Activated CD4-positive, alpha-beta T cell treated with anti-CD3 and anti-CD28 coated beads for 36 hours (primary cell): Measurements from ENCODE around the gene RPLP1. TPM values are rescaled to one million over a fixed set of nuclear protein-coding genes. Genes with fewer than 3 reads are reported as not detected.
A peak's percentile ranks its signal among the peaks of the same experiment; 100 is the strongest.

ENCODE experiments used
- ATAC-seq: fragments of 200-7000 bp; cut with Tn5 transposase; one replicate; pipeline ENCODE4 v1.10.0; 2021; ENCODE audit warnings: mild to moderate bottlenecking, moderate library complexity
- CTCF ChIA-PET: fragments of 350-600 bp; sonication (Branson Sonifier 250); formaldehyde crosslinking; loops from one replicate; lab custom pipeline; 2021; ENCODE audit warnings: antibody characterized with exemption; lab: Charles Lee
- POLR2A ChIA-PET: fragments of 350-600 bp; sonication (Branson Sonifier 250); formaldehyde crosslinking; loops from one replicate; lab custom pipeline; 2021; ENCODE audit warnings: antibody characterized with exemption, inconsistent platforms; lab: Charles Lee
- DNase-seq: peaks from one replicate; pipeline ENCODE4 v3.0.0-alpha.2; 2020
- H3K27ac Mint-ChIP-seq: one replicate; pipeline ENCODE4 v1.8.0; 2021; ENCODE audit warnings: mixed read lengths
- H3K27me3 Mint-ChIP-seq: one replicate; pipeline ENCODE4 v1.8.0; 2021; ENCODE audit warnings: mixed read lengths
- H3K36me3 Mint-ChIP-seq: one replicate; pipeline ENCODE4 v1.8.0; 2021; ENCODE audit warnings: low read depth, mixed read lengths
- H3K4me1 Mint-ChIP-seq: one replicate; pipeline ENCODE4 v1.8.0; 2021; ENCODE audit warnings: mixed read lengths
- H3K4me3 Mint-ChIP-seq: one replicate; pipeline ENCODE4 v1.8.0; 2021; ENCODE audit warnings: mild to moderate bottlenecking, moderate library complexity, mixed read lengths
- H3K9me3 Mint-ChIP-seq: one replicate; pipeline ENCODE4 v1.8.0; 2021; ENCODE audit warnings: low read depth, mixed read lengths
- intact Hi-C, 2 experiments: fragments of 100-400 bp; cut with DNase I in 1 of 2; cut with micrococcal nuclease in 1 of 2; formaldehyde crosslinking; loops; one replicate each; pipeline versions ENCODE4 v1.14.2 to v1.15.1; 2022 to 2024; cut with DNase I, micrococcal nuclease
- total RNA-seq, 2 experiments: library from RNA; stranded (reverse); gene quantifications; one replicate each; pipeline ENCODE4 v1.2.3, GENCODE V29; 2021

RPLP1 gene
- total RNA-seq, 2 experiments from 2014 or later, result 1,576 to 2,330 TPM

GRCh38 chr15:69478259-69478781 lies 25.7 kb downstream of the RPLP1 start:
- peak; percentile 77 for DNase-seq
- Mint-ChIP-seq H3K4me1 (peaks cover 5% of the 10 kb centered on the region), H3K27ac (no peak overlapping the region), H3K4me3 (no peak overlapping the region), H3K27me3 (peaks cover 2% of the 10 kb centered on the region), H3K9me3 (peaks cover 4% of the 10 kb centered on the region), H3K36me3 (peaks cover 2% of the 10 kb centered on the region)
- no peak for ATAC-seq
- intact Hi-C loops, result loop anchor here in 1 of 2 experiments (1.0 to 10.0 kb wide), 3 partner anchors 1107 to 1964 kb away; no protein-coding TSS in a partner anchor
- POLR2A ChIA-PET, result no interaction called here
- CTCF ChIA-PET, result interaction anchor here (0.5 to 1.8 kb wide), 16 partner anchors 16 to 1262 kb away, joined by 3 to 10 read pairs (median 3); no protein-coding TSS in a partner anchor

- peaks cover 2% of the 10 kb centered on the region for H3K27me3 Mint-ChIP-seq
- H3K36me3 Mint-ChIP-seq, result peaks cover 2% of the 10 kb centered on the region
- no peak overlapping the region for H3K27ac Mint-ChIP-seq
- ChIA-PET POLR2A (no interaction called here), CTCF (interaction anchor here (0.6 to 1.6 kb wide), 11 partner anchors 12 to 1415 kb away, joined by 3 to 6 read pairs (median 3); no protein-coding TSS in a partner anchor)
- ATAC-seq (no peak), DNase-seq (no peak)
- H3K4me3 Mint-ChIP-seq, result no peak overlapping the region
- H3K4me1 Mint-ChIP-seq, result peaks cover 5% of the 10 kb centered on the region
- peaks cover 4% of the 10 kb centered on the region for H3K9me3 Mint-ChIP-seq
- intact Hi-C loops, result loop anchor here in 1 of 2 experiments (5.0 to 10.0 kb wide), 2 partner anchors 1246 to 1963 kb away; no protein-coding TSS in a partner anchor
Observed at GRCh38 chr15:69479081-69479480, 26.5 kb downstream of the RPLP1 start.

GRCh38 chr15:69479971-69480370 lies 27.4 kb downstream of the RPLP1 start:
- Mint-ChIP-seq H3K27me3 (peaks cover 2% of the 10 kb centered on the region), H3K9me3 (peaks cover 4% of the 10 kb centered on the region), H3K36me3 (peaks cover 2% of the 10 kb centered on the region), H3K4me3 (no peak overlapping the region), H3K27ac (no peak overlapping the region), H3K4me1 (peaks cover 5% of the 10 kb centered on the region)
- ATAC-seq, result no peak
- ChIA-PET POLR2A (no interaction called here), CTCF (interaction anchor here (0.7 to 1.6 kb wide), 5 partner anchors 26 to 1008 kb away, joined by 3 to 6 read pairs (median 3); no protein-coding TSS in a partner anchor)
- intact Hi-C loops, result loop anchor here in 1 of 2 experiments (5.0 to 10.0 kb wide), 2 partner anchors 1245 to 1962 kb away; no protein-coding TSS in a partner anchor
- no peak for DNase-seq

GRCh38 chr15:69480932-69481331 lies 28.3 kb downstream of the RPLP1 start:
- peaks cover 2% of the 10 kb centered on the region for H3K27me3 Mint-ChIP-seq
- ChIA-PET POLR2A (no interaction called here), CTCF (no interaction called here)
- DNase-seq (no peak), ATAC-seq (no peak)
- intact Hi-C loops, result no loop called here
- H3K9me3 Mint-ChIP-seq, result peaks cover 6% of the 10 kb centered on the region
- no peak overlapping the region for H3K27ac Mint-ChIP-seq
- peaks cover 2% of the 10 kb centered on the region for H3K36me3 Mint-ChIP-seq
- H3K4me1 Mint-ChIP-seq, result peaks cover 5% of the 10 kb centered on the region
- H3K4me3 Mint-ChIP-seq, result no peak overlapping the region

GRCh38 chr15:69482686-69483256 lies 30.2 kb downstream of the RPLP1 start:
- CTCF ChIA-PET, result no interaction called here
- POLR2A ChIA-PET, result no interaction called here
- Mint-ChIP-seq H3K36me3 (peaks cover 2% of the 10 kb centered on the region), H3K9me3 (peaks cover 6% of the 10 kb centered on the region), H3K4me1 (peaks cover 5% of the 10 kb centered on the region), H3K27me3 (peaks cover 2% of the 10 kb centered on the region), H3K27ac (no peak overlapping the region), H3K4me3 (no peak overlapping the region)
- intact Hi-C loops, result no loop called here
- DNase-seq (no peak), ATAC-seq (no peak)

GRCh38 chr15:69484837-69485236 lies 32.2 kb downstream of the RPLP1 start:
- no peaks in the 10 kb centered on the region for H3K36me3 Mint-ChIP-seq
- H3K4me1 Mint-ChIP-seq, result peaks cover 5% of the 10 kb centered on the region
- H3K27me3 Mint-ChIP-seq, result no peaks in the 10 kb centered on the region
- ChIA-PET POLR2A (no interaction called here), CTCF (interaction anchor here (0.6 to 1.2 kb wide), 3 partner anchors 9 to 19 kb away, joined by 3 to 4 read pairs (median 3); no protein-coding TSS in a partner anchor)
- no peak overlapping the region for H3K4me3 Mint-ChIP-seq
- DNase-seq (no peak), ATAC-seq (no peak)
- no peak overlapping the region for H3K27ac Mint-ChIP-seq
- H3K9me3 Mint-ChIP-seq, result peaks cover 2% of the 10 kb centered on the region
- intact Hi-C loops, result no loop called here

- peaks cover 2% of the 10 kb centered on the region for H3K9me3 Mint-ChIP-seq
- CTCF ChIA-PET, result interaction anchor here (1.0 kb wide), 1 partner anchor 11 kb away, joined by 3 read pairs; no protein-coding TSS in a partner anchor
- no peak overlapping the region for H3K27ac Mint-ChIP-seq
- DNase-seq, result no peak
- no peak overlapping the region for H3K4me3 Mint-ChIP-seq
- POLR2A ChIA-PET, result no interaction called here
- no peaks in the 10 kb centered on the region for H3K4me1 Mint-ChIP-seq
- no peak for ATAC-seq
- no peaks in the 10 kb centered on the region for H3K27me3 Mint-ChIP-seq
- intact Hi-C loops, result no loop called here
- no peaks in the 10 kb centered on the region for H3K36me3 Mint-ChIP-seq
Observed at GRCh38 chr15:69486481-69487110, 34.0 kb downstream of the RPLP1 start.

- CTCF ChIA-PET, result no interaction called here
- no peaks in the 10 kb centered on the region for H3K4me1 Mint-ChIP-seq
- H3K27ac Mint-ChIP-seq, result no peak overlapping the region
- POLR2A ChIA-PET, result no interaction called here
- DNase-seq (no peak), ATAC-seq (no peak)
- H3K4me3 Mint-ChIP-seq, result no peak overlapping the region
- intact Hi-C loops, result no loop called here
- H3K36me3 Mint-ChIP-seq, result no peaks in the 10 kb centered on the region
- H3K9me3 Mint-ChIP-seq, result peaks cover 2% of the 10 kb centered on the region
- H3K27me3 Mint-ChIP-seq, result no peaks in the 10 kb centered on the region
Observed at GRCh38 chr15:69489073-69489571, 36.5 kb downstream of the RPLP1 start.

- H3K36me3 Mint-ChIP-seq, result no peaks in the 10 kb centered on the region
- no peaks in the 10 kb centered on the region for H3K27me3 Mint-ChIP-seq
- no peak for ATAC-seq
Observed at GRCh38 chr15:69490356-69491037, 37.9 kb downstream of the RPLP1 start.

GRCh38 chr15:69491038-69491505 lies 38.5 kb downstream of the RPLP1 start:
- Mint-ChIP-seq H3K9me3 (no peaks in the 10 kb centered on the region), H3K27ac (peak overlapping the region; percentile 38), H3K27me3 (no peaks in the 10 kb centered on the region), H3K4me3 (no peak overlapping the region), H3K36me3 (no peaks in the 10 kb centered on the region), H3K4me1 (no peaks in the 10 kb centered on the region)
- DNase-seq (no peak), ATAC-seq (no peak)
- intact Hi-C loops, result no loop called here
- POLR2A ChIA-PET, result interaction anchor here (0.6 kb wide), 1 partner anchor 1219 kb away, joined by 3 read pairs; no protein-coding TSS in a partner anchor
- CTCF ChIA-PET, result interaction anchor here (0.8 kb wide), 1 partner anchor 12 kb away, joined by 6 read pairs; no protein-coding TSS in a partner anchor

More at GRCh38 chr15:69490356-69491037, 37.9 kb downstream of the RPLP1 start:
- intact Hi-C loops, result no loop called here
- ChIA-PET POLR2A (no interaction called here), CTCF (interaction anchor here (0.8 kb wide), 1 partner anchor 12 kb away, joined by 6 read pairs; no protein-coding TSS in a partner anchor)
- DNase-seq, result no peak
- Mint-ChIP-seq H3K4me1 (no peaks in the 10 kb centered on the region), H3K27ac (no peak overlapping the region), H3K4me3 (no peak overlapping the region), H3K9me3 (no peaks in the 10 kb centered on the region)

- Mint-ChIP-seq H3K4me1 (peaks cover 12% of the 10 kb centered on the region), H3K27me3 (no peaks in the 10 kb centered on the region), H3K36me3 (no peaks in the 10 kb centered on the region), H3K4me3 (no peak overlapping the region), H3K9me3 (no peaks in the 10 kb centered on the region), H3K27ac (no peak overlapping the region)
- intact Hi-C loops, result no loop called here
- ATAC-seq, result no peak
- CTCF ChIA-PET, result interaction anchor here (0.6 to 2.4 kb wide), 6 partner anchors 9 to 46 kb away, joined by 3 to 9 read pairs (median 4); no protein-coding TSS in a partner anchor
- POLR2A ChIA-PET, result no interaction called here
- DNase-seq, result no peak
Observed at GRCh38 chr15:69493406-69493805, 40.8 kb downstream of the RPLP1 start.
